Esophagus mucosa (tissue), 1 donor: Measurements from ENCODE around the gene TRIM38. TPM values are rescaled to one million over a fixed set of nuclear protein-coding genes. Genes with fewer than 3 reads are reported as not detected.
A peak's percentile ranks its signal among the peaks of the same experiment; 100 is the strongest.

Experiments used
- ATAC-seq: fragments of 200-7000 bp; cut with Tn5 transposase; one replicate; pipeline ENCODE4 v1.9.1; 2020
- total RNA-seq: library from RNA; stranded (reverse); gene quantifications from one replicate; pipeline ENCODE4 v1.2.4, GENCODE V29; 2023
- donor health status: DM: yes; HTN: yes; CAD: no.

The TRIM38 gene
- total RNA-seq, 1 donor from 2014 or later = 7.2 TPM

GRCh38 chr6:26026833-26027490 lies 64.4 kb downstream of the TRIM38 start:
- peak; percentile 76 for ATAC-seq

- ATAC-seq = no peak
Observed at GRCh38 chr6:26027491-26028211, 65.0 kb downstream of the TRIM38 start.

- ATAC-seq = no peak
Observed at GRCh38 chr6:26028212-26028745, 65.7 kb downstream of the TRIM38 start.

GRCh38 chr6:26028746-26029569 lies 66.4 kb downstream of the TRIM38 start:
- ATAC-seq = no peak

GRCh38 chr6:26029570-26029856 lies 66.9 kb downstream of the TRIM38 start:
- no peak for ATAC-seq

GRCh38 chr6:26029857-26030653 lies 67.5 kb downstream of the TRIM38 start:
- no peak for ATAC-seq

GRCh38 chr6:26030716-26031115 lies 68.1 kb downstream of the TRIM38 start:
- no peak for ATAC-seq

GRCh38 chr6:26031151-26031594 lies 68.6 kb downstream of the TRIM38 start:
- no peak for ATAC-seq

GRCh38 chr6:26031595-26032339 lies 69.2 kb downstream of the TRIM38 start:
- peak; percentile 84 for ATAC-seq

- ATAC-seq = peak; percentile 11
Observed at GRCh38 chr6:26032340-26033084, 69.9 kb downstream of the TRIM38 start.

- ATAC-seq = peak; percentile 82
Observed at GRCh38 chr6:26033085-26033940, 70.7 kb downstream of the TRIM38 start.

- no peak for ATAC-seq
Observed at GRCh38 chr6:26033941-26034354, 71.3 kb downstream of the TRIM38 start.

- no peak for ATAC-seq
Observed at GRCh38 chr6:26034905-26035304, 72.3 kb downstream of the TRIM38 start.

Other genes starting within 250 kb of the TRIM38 start
- not detected for gene SLC17A4, start 208.1 kb upstream of the TRIM38 start, total RNA-seq
- gene SLC17A1, start 130.8 kb upstream of the TRIM38 start, total RNA-seq = not detected
- gene SLC17A3, start 88.6 kb upstream of the TRIM38 start, total RNA-seq = not detected
- not detected for gene SLC17A2, start 32.1 kb upstream of the TRIM38 start, total RNA-seq
- 4.7 TPM for gene HFE, start 124.6 kb downstream of the TRIM38 start, total RNA-seq